NK-92 treated with Interleukin-12 subunit alpha and Interleukin-12 subunit beta, amount 100 ng/mL, for 24 hours (cell line): ENCODE results near the gene ACTG2.
"Not testable (repeated sequence)": the region's sequence is repeated elsewhere in the genome, so short reads cannot be mapped to it uniquely, and the experiment has no call there.

Experiments used
- DNase-seq: peaks from one replicate; lab custom pipeline; 2025; lab: John Stamatoyannopoulos, UW

The ACTG2 gene

GRCh38 chr2:73937103-73937885 is 44.5 kb downstream of the ACTG2 start:
- no peak for DNase-seq

DNA sequence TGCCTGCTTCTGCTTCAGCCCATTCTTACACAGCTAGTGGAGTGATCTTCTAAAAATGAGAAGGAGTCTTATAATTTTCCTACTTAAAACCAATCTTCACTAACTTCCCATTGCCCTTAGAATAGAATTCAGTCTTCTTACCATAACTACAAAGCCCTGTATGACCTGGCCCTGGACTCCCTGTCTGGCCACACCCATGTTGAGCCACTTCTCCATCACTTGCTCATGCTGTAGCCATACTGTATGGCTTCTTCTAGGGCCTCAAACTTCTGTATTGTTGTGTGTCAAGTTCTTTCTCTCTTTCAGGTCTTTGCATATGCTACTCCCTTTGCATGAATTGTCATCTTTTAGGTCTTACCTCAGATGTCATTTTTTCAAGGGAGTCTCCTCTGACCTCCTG is 45.1 kb downstream of the ACTG2 start:
- DNase-seq = no peak

DNA sequence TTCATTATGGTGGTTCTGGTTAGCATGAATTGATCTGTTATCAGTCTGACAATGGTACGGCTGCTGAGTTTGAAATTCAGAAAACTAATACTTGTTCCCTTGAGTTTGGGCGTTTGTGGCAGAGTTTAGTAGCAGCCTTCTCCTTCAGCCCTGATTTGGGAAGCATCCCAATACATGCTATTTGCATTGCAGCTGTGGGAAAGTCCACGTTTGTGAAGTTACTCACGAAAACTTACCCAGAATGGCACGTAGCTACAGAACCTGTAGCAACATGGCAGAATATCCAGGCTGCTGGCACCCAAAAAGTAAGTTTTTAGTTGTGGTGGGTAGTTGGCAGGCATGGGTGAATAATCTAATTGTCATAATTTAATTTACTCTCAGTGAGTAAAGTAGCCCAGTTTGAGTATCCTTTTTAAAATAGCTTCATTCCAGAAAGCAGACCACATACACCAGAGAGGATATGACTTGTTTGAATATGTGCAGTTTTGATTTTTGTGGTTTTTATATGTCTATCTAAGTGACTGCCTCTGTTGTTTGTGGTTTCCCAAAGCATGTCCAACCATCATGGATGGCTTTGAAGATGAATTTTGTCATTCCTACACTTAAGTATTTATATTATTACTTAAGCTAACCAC is 46.0 kb downstream of the ACTG2 start:
- DNase-seq = no peak

DNA sequence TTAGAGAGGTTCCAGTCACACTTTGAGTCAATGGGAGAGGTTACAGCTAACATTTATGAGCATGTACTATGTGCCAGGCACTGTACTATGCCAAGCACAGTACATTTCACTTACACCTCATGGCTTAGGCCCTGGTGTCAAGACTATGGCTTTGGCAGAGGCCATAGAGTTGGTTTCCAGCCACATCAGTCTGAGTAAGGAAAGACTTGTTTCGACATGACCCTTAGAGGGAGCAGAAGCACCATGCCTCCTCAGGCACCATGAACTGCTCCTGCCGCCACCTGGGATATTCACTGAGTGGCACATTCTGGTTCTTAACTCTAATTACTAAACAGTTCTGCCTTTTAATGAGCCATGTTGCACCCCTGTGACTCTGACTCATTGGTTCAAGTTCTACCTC is 46.6 kb downstream of the ACTG2 start:
- no peak for DNase-seq

GRCh38 chr2:73940066-73940465 is 47.3 kb downstream of the ACTG2 start:
- not testable (repeated sequence) for DNase-seq

GRCh38 chr2:73942664-73943063 is 49.9 kb downstream of the ACTG2 start:
- no peak for DNase-seq

DNA sequence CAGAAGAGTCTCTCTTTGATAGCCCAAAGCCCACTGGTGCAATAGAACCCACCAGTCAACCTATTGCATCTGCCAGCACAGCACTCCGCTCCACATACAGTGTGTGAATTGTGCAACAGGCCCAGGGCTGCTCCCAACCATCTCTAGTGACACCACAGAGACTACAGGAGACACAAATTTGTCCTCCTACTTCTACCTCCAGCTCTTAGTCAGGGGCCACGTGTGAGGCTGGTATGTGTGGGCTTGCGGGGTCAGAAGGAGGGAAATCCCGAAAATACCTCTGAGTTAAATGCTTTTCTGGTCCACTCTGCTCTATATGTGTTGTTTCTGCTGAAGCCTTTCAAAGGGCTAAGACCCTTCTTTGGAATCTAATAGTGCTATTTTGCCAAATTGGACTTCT is 51.9 kb downstream of the ACTG2 start:
- DNase-seq = no peak

GRCh38 chr2:73946215-73946614 is 53.4 kb downstream of the ACTG2 start:
- DNase-seq = no peak

DNA sequence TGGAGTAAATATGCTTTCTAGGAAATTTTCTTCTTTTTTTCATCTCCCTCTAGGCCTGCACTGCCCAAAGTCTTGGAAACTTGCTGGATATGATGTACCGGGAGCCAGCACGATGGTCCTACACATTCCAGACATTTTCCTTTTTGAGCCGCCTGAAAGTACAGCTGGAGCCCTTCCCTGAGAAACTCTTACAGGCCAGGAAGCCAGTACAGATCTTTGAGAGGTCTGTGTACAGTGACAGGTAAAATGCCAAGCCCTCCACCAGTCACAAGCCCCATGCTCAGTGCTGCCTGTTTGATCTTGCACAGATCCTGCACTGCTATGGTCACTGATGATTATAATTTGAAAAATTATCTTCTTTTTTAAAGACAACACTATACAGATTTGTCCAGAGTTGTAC is 53.9 kb downstream of the ACTG2 start:
- no peak for DNase-seq

DNA sequence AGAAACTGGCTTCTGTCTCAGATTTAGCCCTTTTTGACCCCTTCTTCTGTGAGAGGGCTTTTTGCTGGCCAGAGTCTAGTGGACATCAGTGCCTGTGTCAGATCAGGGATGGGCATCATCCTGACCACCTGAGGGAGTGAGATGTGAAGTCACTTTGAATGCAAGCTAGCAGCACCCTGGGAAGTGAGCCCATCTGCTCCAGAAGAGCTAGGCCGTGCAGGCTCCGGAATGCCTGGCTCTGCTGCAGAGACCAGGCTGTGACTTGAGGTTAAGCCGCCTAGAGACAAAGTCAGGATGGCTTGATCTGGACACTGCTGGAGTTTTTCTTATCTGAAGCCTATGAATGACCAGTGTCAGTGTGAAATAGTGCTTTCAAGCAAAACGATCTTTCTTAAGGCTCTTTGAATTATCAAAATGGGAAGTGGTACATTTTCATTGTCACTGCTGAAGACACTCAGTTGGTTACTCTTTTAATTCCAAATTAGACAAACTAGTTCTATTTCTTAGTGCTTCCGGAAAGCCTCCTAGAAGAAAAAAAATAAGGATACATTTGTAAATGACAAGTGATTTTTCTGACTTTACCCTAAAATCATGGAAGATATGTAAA is 54.7 kb downstream of the ACTG2 start:
- no peak for DNase-seq

DNA sequence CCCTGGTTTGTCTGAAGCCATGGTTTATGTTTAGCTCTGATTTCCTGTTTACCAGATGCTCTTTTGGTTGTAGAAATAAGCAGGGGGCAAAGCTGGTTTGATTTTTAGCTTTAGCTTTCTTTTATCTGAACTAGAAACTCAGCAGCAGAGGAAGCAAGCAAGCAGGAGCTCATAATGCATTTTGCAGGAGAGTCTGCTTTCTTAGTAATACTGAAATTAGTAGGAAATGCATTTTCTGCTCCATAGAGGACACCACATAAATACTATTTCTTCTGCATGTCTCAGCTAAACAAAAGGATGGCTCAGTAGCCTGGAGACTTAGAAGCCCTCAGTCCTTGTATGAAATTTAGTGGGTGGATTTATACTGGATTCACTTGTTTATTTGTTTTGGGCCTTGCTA is 57.0 kb downstream of the ACTG2 start:
- DNase-seq = no peak

- no peak for DNase-seq
These were observed 60.0 kb downstream of the ACTG2 start for GRCh38 chr2:73952499-73953446.

GRCh38 chr2:73956218-73956865 is 63.5 kb downstream of the ACTG2 start:
- DNase-seq = no peak

- DNase-seq = no peak
These were observed 68.5 kb downstream of the ACTG2 start for GRCh38 chr2:73961274-73961673.

DNA sequence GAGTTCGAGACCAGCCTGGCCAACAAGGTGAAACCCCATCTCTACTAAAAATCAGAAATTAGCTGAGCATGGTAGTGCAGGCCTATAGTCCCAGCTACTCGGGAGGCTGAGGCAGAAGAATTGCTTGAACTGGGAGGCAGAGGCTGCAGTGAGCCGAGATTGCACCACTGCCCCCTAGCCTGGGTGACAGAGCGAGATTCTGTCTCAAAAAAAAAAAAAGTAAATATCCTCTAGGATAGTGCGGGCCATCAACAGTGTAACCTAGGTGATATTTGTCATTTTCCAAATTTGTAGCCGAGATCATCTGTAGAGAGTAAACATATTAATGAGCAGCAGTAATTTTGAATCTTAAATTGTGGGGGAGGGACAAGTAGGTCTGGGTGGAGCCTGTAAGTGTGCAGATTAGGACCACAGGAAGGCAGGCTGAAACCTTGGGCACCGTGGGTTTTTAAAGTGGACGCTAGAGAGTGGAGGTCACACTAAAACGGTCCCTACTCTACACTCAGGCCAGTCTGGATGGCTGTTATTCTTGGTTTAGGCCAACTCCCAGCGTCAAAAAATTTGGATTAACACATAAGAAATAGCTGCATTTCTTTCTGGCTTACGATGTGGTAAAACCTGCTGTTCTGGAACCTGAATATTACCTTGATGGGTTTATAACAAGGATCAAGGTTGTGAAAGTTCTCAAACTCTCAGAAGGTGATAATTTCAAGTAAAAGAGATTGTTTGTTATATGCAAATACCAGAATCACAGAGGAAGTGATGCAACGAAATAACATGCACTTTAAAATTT is 69.2 kb downstream of the ACTG2 start:
- DNase-seq = no peak

- no peak for DNase-seq
These were observed 70.0 kb downstream of the ACTG2 start for GRCh38 chr2:73962798-73963197.

DNA sequence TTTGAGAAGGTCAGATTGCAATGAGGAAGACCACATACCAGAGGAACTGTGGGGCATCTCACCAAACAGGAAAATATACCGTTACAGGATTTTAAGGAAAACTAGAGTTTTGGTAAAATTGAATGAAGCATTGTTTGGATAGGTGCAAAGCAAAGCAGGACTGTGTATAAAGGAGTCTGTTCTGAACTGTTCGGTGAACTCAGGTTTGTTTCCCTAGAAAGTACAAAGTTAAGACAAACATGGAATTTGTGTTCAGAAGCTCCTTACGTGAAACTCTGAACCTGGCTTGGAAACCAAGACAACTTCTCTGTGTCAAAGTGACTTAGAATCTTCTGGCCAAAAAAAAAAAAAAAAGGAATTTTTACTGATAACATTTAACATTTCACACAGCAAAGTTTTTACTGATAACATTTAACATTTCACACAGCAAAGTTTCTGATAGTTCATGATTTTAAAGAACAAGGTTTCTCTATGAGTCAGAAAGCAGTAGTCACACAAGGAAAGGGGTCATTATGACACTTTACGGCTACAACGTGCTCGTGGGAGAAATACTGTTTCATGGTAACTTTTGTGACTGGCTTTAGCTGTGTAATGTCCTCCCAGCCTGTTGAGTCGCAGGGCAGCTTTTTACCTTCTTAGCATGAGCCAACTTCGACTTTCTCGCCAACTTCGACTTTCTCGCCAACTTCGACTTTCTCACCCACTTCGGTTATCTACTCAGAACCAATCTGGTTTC is 70.7 kb downstream of the ACTG2 start:
- no peak for DNase-seq

DNA sequence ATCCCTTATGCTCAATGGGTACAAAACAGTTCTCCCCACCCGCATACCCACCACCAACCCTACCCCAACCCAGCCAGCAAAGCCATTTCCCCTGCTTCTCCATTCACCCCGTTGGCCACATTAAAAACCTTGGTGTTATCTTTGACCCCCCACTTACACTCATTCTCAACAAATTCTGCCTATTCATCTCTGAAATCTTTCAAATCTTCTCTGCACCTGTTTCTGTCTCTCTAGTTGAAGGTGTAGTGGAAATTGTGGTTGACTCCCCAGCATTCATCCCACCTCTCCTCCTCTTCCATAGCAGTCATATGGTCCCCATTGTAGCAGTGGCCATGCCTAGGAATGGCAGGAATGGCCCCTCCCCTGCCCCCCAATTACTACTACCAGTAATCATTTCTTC is 71.4 kb downstream of the ACTG2 start:
- no peak for DNase-seq

- DNase-seq = no peak
These were observed 72.2 kb downstream of the ACTG2 start for GRCh38 chr2:73965053-73965452.

GRCh38 chr2:73968357-73968937 is 75.6 kb downstream of the ACTG2 start:
- DNase-seq = no peak
